Lung microvascular endothelial cell (primary cell): ENCODE results near the gene ASIC3. TPM values are rescaled to one million over a fixed set of nuclear protein-coding genes. Genes with fewer than 3 reads are reported as not detected.
A peak's percentile ranks its signal among the peaks of the same experiment; 100 is the strongest.
"Not testable (repeated sequence)": the region's sequence is repeated elsewhere in the genome, so short reads cannot be mapped to it uniquely, and the experiment has no call there.

Experiments used
- DNase-seq, 2 donors: peaks; one replicate each; pipeline versions ENCODE4 v3.0.0 to v3.0.0-alpha.2; 2010; ENCODE audit warnings: low read depth in 2 of 2
- total RNA-seq: library from RNA; depleted of rRNA; stranded (reverse); fragments of >200 nt; gene quantifications from 2 replicates; pipeline ENCODE4 v1.2.1, GENCODE V29; 2014

The ASIC3 gene
- total RNA-seq, 1 donor from 2014 or later: 0.40 TPM

GRCh38 chr7:151013733-151014497, 34.4 kb upstream of the ASIC3 start:
- peak in 1 of 2 donors; percentile 58 for DNase-seq

GRCh38 chr7:151014950-151015349, 33.4 kb upstream of the ASIC3 start:
- DNase-seq: no peak

GRCh38 chr7:151015967-151016366, 32.4 kb upstream of the ASIC3 start:
- no peak for DNase-seq

GRCh38 chr7:151016505-151016904, 31.8 kb upstream of the ASIC3 start:
- DNase-seq: no peak

GRCh38 chr7:151016942-151017341, 31.4 kb upstream of the ASIC3 start:
- DNase-seq: no peak

- DNase-seq: no peak
These were observed 30.9 kb upstream of the ASIC3 start for GRCh38 chr7:151017370-151017952.

- peak; percentile 60 to 76 for DNase-seq
These were observed 30.3 kb upstream of the ASIC3 start for GRCh38 chr7:151017953-151018420.

GRCh38 chr7:151018421-151019129, 29.8 kb upstream of the ASIC3 start:
- DNase-seq: peak; percentile 41 to 70

GRCh38 chr7:151019130-151019447, 29.2 kb upstream of the ASIC3 start:
- no peak for DNase-seq

- DNase-seq: no peak
These were observed 28.1 kb upstream of the ASIC3 start for GRCh38 chr7:151020231-151020630.

- no peak for DNase-seq
These were observed 25.1 kb upstream of the ASIC3 start for GRCh38 chr7:151023232-151023631.

GRCh38 chr7:151024435-151025056, 23.8 kb upstream of the ASIC3 start, which contains the start of gene ATG9B:
Gene ATG9B (minus strand): TSS chr7:151024494. CDS start chr7:151024423, 71 bp downstream.
- DNase-seq: no peak

GRCh38 chr7:151025924-151026671, 22.2 kb upstream of the ASIC3 start:
- no peak for DNase-seq

GRCh38 chr7:151026771-151027727, 21.3 kb upstream of the ASIC3 start:
- not testable (repeated sequence) for DNase-seq

GRCh38 chr7:151027728-151028130, 20.6 kb upstream of the ASIC3 start:
- DNase-seq: not testable (repeated sequence)

GRCh38 chr7:151028131-151028947, 20.0 kb upstream of the ASIC3 start, which contains the start of gene ABCB8:
Gene ABCB8 (plus strand): TSS chr7:151028450. CDS start chr7:151028516, 66 bp downstream.
- peak; percentile 98 to 99 for DNase-seq

GRCh38 chr7:151028948-151029501, 19.3 kb upstream of the ASIC3 start:
- no peak for DNase-seq

- no peak for DNase-seq
These were observed 17.3 kb upstream of the ASIC3 start for GRCh38 chr7:151031011-151031410.
